Thoracic aorta (tissue), 2 donors: Measurements from ENCODE around the gene SEH1L. TPM values are rescaled to one million over a fixed set of nuclear protein-coding genes. Genes with fewer than 3 reads are reported as not detected.

Experiments
- ATAC-seq: fragments of 150-250 bp; one replicate; pipeline ENCODE4 v1.8.0; 2017; ENCODE audit warnings: low read depth; ENCODE audit not compliant: insufficient number of reproducible peaks, low FRiP score
- DNase-seq: peaks from one replicate; pipeline ENCODE4 v3.0.0-alpha.2; 2020; ENCODE audit warnings: low spot score
- H3K27ac ChIP-seq, 2 donors: fragments of 200-600 bp; sonication (generic); 1 replicate in 1 of 2; 2 replicates in 1 of 2; pipeline ENCODE4 v1.5.1; 2016; ENCODE audit warnings: mild to moderate bottlenecking in 2 of 2, moderate library complexity in 2 of 2
- H3K27me3 ChIP-seq: fragments of 200-600 bp; sonication (generic); replicated peaks from 2 replicates; pipeline ENCODE4 v1.6.0; 2016; ENCODE audit warnings: mild to moderate bottlenecking; ENCODE audit not compliant: insufficient read depth
- H3K36me3 ChIP-seq: fragments of 200-600 bp; sonication (generic); one replicate; pipeline ENCODE4 v1.5.1; 2016
- H3K4me1 ChIP-seq, 2 donors: fragments of 200-600 bp; sonication (generic); 1 replicate in 1 of 2; 2 replicates in 1 of 2; pipeline versions ENCODE4 v1.5.1 to v1.6.0; 2016; ENCODE audit warnings: low read depth in 2 of 2, mild to moderate bottlenecking in 1 of 2; ENCODE audit not compliant: control insufficient read depth in 1 of 2
- H3K4me3 ChIP-seq: fragments of 200-600 bp; sonication (generic); 2 replicates; pipeline ENCODE4 v1.5.1; 2016; ENCODE audit warnings: mild to moderate bottlenecking
- H3K9me3 ChIP-seq: fragments of 200-600 bp; sonication (generic); 2 replicates; pipeline ENCODE4 v1.5.1; 2016
- total RNA-seq, 2 donors: library from RNA; depleted of rRNA; stranded (reverse); fragments of >200 nt; gene quantifications; one replicate each; pipeline versions ENCODE4 v1.1.0 to v1.2.3, GENCODE V29; 2016
- TF ChIP-seq, protein P1 (sequence below): fragments of 200-600 bp; sonication (generic); IDR thresholded peaks from one replicate; pipeline ENCODE4 v1.5.1; 2019; ENCODE audit warnings: antibody characterized with exemption

The SEH1L gene
- total RNA-seq, 2 donors from 2014 or later: 26.7 to 61.1 TPM

GRCh38 chr18:12929477-12930083 is 18.2 kb upstream of the SEH1L start:
- ATAC-seq (no peak), DNase-seq (no peak)
- H3K27me3 ChIP-seq: no peaks in the 10 kb centered on the region
- no peak overlapping the region for H3K4me3 ChIP-seq
- no peaks in the 10 kb centered on the region for H3K9me3 ChIP-seq
- no peaks in the 10 kb centered on the region for H3K4me1 ChIP-seq
- TF ChIP-seq, protein P1, sequence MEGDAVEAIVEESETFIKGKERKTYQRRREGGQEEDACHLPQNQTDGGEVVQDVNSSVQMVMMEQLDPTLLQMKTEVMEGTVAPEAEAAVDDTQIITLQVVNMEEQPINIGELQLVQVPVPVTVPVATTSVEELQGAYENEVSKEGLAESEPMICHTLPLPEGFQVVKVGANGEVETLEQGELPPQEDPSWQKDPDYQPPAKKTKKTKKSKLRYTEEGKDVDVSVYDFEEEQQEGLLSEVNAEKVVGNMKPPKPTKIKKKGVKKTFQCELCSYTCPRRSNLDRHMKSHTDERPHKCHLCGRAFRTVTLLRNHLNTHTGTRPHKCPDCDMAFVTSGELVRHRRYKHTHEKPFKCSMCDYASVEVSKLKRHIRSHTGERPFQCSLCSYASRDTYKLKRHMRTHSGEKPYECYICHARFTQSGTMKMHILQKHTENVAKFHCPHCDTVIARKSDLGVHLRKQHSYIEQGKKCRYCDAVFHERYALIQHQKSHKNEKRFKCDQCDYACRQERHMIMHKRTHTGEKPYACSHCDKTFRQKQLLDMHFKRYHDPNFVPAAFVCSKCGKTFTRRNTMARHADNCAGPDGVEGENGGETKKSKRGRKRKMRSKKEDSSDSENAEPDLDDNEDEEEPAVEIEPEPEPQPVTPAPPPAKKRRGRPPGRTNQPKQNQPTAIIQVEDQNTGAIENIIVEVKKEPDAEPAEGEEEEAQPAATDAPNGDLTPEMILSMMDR: no peak
- no peaks in the 10 kb centered on the region for H3K36me3 ChIP-seq
- no peak overlapping the region for H3K27ac ChIP-seq

- ATAC-seq (no peak), DNase-seq (no peak)
- no peaks in the 10 kb centered on the region for H3K36me3 ChIP-seq
- no peaks in the 10 kb centered on the region for H3K27me3 ChIP-seq
- H3K4me1 ChIP-seq: no peaks in the 10 kb centered on the region
- no peaks in the 10 kb centered on the region for H3K9me3 ChIP-seq
- TF ChIP-seq, protein P1: no peak
- H3K27ac ChIP-seq: no peak overlapping the region
- H3K4me3 ChIP-seq: no peak overlapping the region
Measured at GRCh38 chr18:12930376-12930775, 17.4 kb upstream of the SEH1L start.

- Histone ChIP-seq H3K4me3 (no peak overlapping the region), H3K27ac (no peak overlapping the region), H3K27me3 (no peaks in the 10 kb centered on the region), H3K9me3 (no peaks in the 10 kb centered on the region), H3K36me3 (no peaks in the 10 kb centered on the region), H3K4me1 (no peaks in the 10 kb centered on the region)
- no peak for DNase-seq
- ATAC-seq: no peak
- TF ChIP-seq, protein P1: no peak
Measured at GRCh38 chr18:12930908-12931307, 16.9 kb upstream of the SEH1L start.

DNA sequence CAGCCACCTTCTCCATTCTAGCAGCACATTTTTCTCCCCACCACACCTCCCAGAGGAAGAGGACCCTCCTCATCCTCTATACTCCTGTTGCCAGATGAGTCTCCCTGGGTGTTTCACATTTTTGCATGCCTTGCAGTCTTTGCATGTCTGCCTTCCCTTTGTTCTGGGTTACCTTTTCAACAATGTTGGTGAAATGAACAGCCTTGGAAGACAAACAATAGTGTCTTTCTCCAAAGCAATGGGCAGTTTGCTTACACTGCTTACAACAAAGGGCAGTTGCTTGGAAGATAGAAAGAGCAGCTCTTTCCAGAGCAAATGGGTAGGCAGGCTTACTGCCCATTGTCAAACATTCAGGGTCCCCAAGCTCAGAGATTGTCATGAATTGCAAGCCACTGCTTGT is 14.5 kb upstream of the SEH1L start:
- Histone ChIP-seq H3K27me3 (no peaks in the 10 kb centered on the region), H3K36me3 (no peaks in the 10 kb centered on the region), H3K9me3 (no peaks in the 10 kb centered on the region), H3K4me3 (no peak overlapping the region), H3K4me1 (no peaks in the 10 kb centered on the region), H3K27ac (no peak overlapping the region)
- DNase-seq (no peak), ATAC-seq (no peak)
- TF ChIP-seq, protein P1: no peak

DNA sequence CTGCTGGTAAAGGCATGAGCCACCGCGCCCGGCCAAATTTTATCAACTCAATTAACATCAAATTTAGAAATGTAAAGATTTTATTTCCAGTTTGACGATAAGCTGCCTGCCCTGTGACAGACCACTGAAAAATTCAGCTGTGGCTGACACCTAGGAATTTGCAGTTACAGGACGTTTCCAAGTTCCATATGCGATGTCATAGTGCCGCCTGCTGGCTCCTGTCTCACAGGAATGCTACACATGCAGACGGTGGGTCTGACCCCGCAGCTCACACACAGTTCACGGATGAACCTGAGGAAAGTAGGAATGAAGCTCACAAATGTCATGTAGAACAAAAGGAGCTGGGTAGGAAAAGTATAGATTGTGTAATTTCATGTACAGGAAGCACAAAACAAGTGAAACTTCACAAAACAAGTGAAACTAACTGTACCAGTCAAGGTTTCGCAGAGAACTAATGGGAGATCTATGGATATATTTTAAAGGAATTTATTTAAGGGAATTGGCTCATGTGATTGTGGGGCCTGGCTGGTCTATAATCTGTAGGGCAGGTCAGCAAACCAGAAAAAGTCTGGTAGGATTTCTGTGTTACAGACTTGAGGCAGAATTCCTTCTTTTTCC is 13.2 kb upstream of the SEH1L start:
- Histone ChIP-seq H3K4me1 (no peaks in the 10 kb centered on the region), H3K27ac (no peak overlapping the region), H3K4me3 (no peak overlapping the region), H3K27me3 (no peaks in the 10 kb centered on the region), H3K9me3 (no peaks in the 10 kb centered on the region), H3K36me3 (no peaks in the 10 kb centered on the region)
- TF ChIP-seq, protein P1: peak; percentile 85
- ATAC-seq: no peak
- DNase-seq: peak; percentile 65
